ENCODE measurements around the gene AK9. TPM values are rescaled to one million over a fixed set of nuclear protein-coding genes. Genes with fewer than 3 reads are reported as not detected.

Gene AK9
- total and polyA plus RNA-seq, 5 donors from 2014 or later: 4.3 to 8.2 (median 6.9) TPM

DNA sequence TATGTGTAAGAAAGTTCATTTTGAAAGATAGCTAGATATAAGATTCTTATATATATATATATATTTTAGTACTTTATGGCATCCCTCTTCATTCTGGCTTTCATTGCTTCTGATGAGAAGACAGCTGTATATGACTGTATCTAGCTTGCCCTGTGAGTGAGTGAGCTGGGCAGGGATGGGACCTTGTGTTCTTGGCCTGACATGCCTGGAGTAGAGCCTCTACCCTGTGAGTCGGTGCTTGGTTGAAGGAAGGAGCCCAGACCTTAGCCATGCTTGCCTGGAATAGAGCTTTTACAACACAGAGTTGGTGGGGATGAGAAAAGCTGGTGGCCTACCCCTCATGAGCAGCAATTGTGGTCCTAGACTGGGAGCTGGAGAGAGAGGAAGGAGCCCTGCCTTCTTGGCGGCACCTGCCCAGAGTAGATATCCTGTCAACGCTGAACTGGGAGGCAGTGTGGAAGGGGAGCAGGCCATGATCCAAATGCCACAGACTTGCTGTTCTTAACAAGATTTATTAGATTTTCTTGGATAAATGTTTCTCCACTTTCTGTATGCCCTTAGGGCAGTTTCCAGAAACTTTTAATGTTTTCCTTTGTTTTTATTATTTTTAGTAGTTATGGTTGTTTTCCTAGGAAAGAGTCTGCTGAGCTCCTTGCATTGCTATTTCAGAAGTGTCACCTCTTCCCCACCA lies 31.7 kb upstream of the AK9 start:
- Histone ChIP-seq H3K4me1 (ENCODE audit: control insufficient read depth, insufficient read depth, low read length, poor library complexity, severe bottlenecking) (no peaks in the 10 kb centered on the region), H3K27ac (ENCODE audit: insufficient read depth, low read length, poor library complexity, severe bottlenecking) (no peak overlapping the region), H3K9me3 (ENCODE audit: control insufficient read depth in 2 of 2, low read length in 2 of 2) (no peaks in the 10 kb centered on the region), H3K4me3 (ENCODE audit: low read depth, low read length) (no peak overlapping the region), H3K36me3 (ENCODE audit: control insufficient read depth, insufficient read depth, low read length) (peaks cover 14% of the 10 kb centered on the region), H3K27me3 (ENCODE audit: control insufficient read depth, insufficient read depth, low read length) (no peaks in the 10 kb centered on the region)
- peaks cover 0 to 2% (median 0%) of the 10 kb centered on the region in 4 donors for H3K4me1 Mint-ChIP-seq
- H3K4me3 Mint-ChIP-seq: no peak overlapping the region
- no peaks in the 10 kb centered on the region for H3K27me3 Mint-ChIP-seq
- H3K27ac Mint-ChIP-seq: no peak overlapping the region
- DNase-seq: no peak
- peaks cover 0 to 3% (median 0%) of the 10 kb centered on the region in 7 donors for H3K9me3 Mint-ChIP-seq
- no peak for ATAC-seq (ENCODE audit: low read depth in 2 of 2)
- H3K36me3 Mint-ChIP-seq: peaks cover 54% of the 10 kb centered on the region

DNA sequence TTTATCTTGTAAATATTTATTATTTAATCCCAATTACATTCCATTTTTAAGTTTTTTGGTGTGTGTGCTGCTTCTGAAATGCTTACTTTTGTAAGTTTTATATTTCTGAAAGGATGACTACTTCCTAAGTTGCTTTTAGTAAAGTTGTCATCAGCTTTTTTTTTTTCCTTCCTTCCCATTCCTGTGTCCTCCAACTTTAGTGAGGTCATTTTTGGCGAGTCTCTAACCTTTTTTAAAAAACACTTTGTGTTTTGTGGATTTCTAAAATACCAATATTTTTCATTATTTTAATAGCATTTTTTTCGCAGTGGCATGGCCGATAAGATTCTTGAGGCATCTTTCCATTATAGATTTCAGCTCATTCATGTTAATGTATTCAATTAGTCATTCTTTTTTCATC lies 31.0 kb upstream of the AK9 start:
- Mint-ChIP-seq H3K9me3 (peaks cover 0 to 3% (median 0%) of the 10 kb centered on the region in 7 donors), H3K4me1 (peaks cover 0 to 2% (median 0%) of the 10 kb centered on the region in 4 donors), H3K4me3 (no peak overlapping the region), H3K27me3 (no peaks in the 10 kb centered on the region), H3K36me3 (peaks cover 50% of the 10 kb centered on the region), H3K27ac (no peak overlapping the region)
- Histone ChIP-seq H3K4me3 (ENCODE audit: low read depth, low read length) (no peak overlapping the region), H3K4me1 (ENCODE audit: control insufficient read depth, insufficient read depth, low read length, poor library complexity, severe bottlenecking) (no peaks in the 10 kb centered on the region), H3K27ac (ENCODE audit: insufficient read depth, low read length, poor library complexity, severe bottlenecking) (no peak overlapping the region), H3K9me3 (ENCODE audit: control insufficient read depth in 2 of 2, low read length in 2 of 2) (no peaks in the 10 kb centered on the region), H3K27me3 (ENCODE audit: control insufficient read depth, insufficient read depth, low read length) (no peaks in the 10 kb centered on the region), H3K36me3 (ENCODE audit: control insufficient read depth, insufficient read depth, low read length) (peaks cover 14% of the 10 kb centered on the region)
- ATAC-seq (ENCODE audit: low read depth in 2 of 2) (no peak), DNase-seq (no peak)

DNA sequence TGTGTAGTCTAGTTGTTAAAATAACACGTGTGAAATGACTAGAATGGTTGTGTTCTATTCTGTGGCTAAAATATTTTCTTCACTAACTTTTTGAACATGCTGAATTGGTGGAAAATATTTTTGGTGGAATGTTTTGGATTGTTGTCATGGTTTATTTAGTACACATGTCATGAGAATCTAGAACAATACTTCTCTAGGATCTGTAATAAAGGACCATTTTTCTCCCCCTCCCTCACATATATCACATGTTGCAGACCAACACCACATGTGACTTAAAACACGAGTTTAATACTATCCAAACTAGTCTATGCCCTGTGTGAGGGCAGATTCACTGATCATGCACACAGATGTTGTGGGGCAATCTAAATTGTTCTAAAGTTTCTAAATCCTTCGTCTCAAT lies 29.3 kb upstream of the AK9 start:
- ATAC-seq (ENCODE audit: low read depth in 2 of 2): no peak
- Histone ChIP-seq H3K36me3 (ENCODE audit: control insufficient read depth, insufficient read depth, low read length) (peaks cover 24% of the 10 kb centered on the region), H3K4me3 (ENCODE audit: low read depth, low read length) (no peak overlapping the region), H3K4me1 (ENCODE audit: control insufficient read depth, insufficient read depth, low read length, poor library complexity, severe bottlenecking) (no peaks in the 10 kb centered on the region), H3K9me3 (ENCODE audit: control insufficient read depth in 2 of 2, low read length in 2 of 2) (no peaks in the 10 kb centered on the region), H3K27ac (ENCODE audit: insufficient read depth, low read length, poor library complexity, severe bottlenecking) (no peak overlapping the region), H3K27me3 (ENCODE audit: control insufficient read depth, insufficient read depth, low read length) (no peaks in the 10 kb centered on the region)
- Mint-ChIP-seq H3K36me3 (peaks cover 33% of the 10 kb centered on the region), H3K9me3 (peaks cover 0 to 3% (median 0%) of the 10 kb centered on the region in 7 donors), H3K4me1 (no peaks in the 10 kb centered on the region), H3K27ac (no peak overlapping the region), H3K4me3 (no peak overlapping the region), H3K27me3 (no peaks in the 10 kb centered on the region)
- no peak for DNase-seq

DNA sequence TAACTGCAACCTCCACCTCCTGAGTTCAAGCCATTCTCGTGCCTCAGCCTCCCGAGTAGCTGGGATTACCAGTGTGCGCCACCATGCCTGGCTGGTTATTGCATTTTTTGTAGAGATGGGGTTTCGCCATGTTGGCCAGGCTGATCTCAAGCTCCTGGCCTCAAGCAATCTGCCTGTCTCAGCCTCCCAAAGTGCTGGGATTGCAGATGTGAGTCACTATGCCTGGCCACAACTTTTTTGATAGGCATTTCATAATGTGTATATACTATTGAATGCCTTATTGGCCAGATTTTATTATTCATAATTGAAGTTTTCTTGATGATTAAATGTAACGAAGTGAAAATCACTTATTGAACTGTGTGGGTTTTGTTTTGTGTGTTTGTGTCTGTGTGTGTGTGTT lies 28.0 kb upstream of the AK9 start:
- H3K9me3 ChIP-seq (ENCODE audit: control insufficient read depth in 2 of 2, low read length in 2 of 2): no peaks in the 10 kb centered on the region
- no peaks in the 10 kb centered on the region for H3K27me3 ChIP-seq (ENCODE audit: control insufficient read depth, insufficient read depth, low read length)
- ATAC-seq (ENCODE audit: low read depth in 2 of 2): no peak
- Mint-ChIP-seq H3K9me3 (no peaks in the 10 kb centered on the region), H3K4me1 (peaks cover 0 to 4% (median 0%) of the 10 kb centered on the region in 4 donors), H3K27ac (no peak overlapping the region), H3K36me3 (peaks cover 22% of the 10 kb centered on the region), H3K4me3 (no peak overlapping the region), H3K27me3 (no peaks in the 10 kb centered on the region)
- H3K27ac ChIP-seq (ENCODE audit: insufficient read depth, low read length, poor library complexity, severe bottlenecking): no peak overlapping the region
- H3K4me1 ChIP-seq (ENCODE audit: control insufficient read depth, insufficient read depth, low read length, poor library complexity, severe bottlenecking): no peaks in the 10 kb centered on the region
- H3K4me3 ChIP-seq (ENCODE audit: low read depth, low read length): no peak overlapping the region
- no peak for DNase-seq
- H3K36me3 ChIP-seq (ENCODE audit: control insufficient read depth, insufficient read depth, low read length): peaks cover 27% of the 10 kb centered on the region

DNA sequence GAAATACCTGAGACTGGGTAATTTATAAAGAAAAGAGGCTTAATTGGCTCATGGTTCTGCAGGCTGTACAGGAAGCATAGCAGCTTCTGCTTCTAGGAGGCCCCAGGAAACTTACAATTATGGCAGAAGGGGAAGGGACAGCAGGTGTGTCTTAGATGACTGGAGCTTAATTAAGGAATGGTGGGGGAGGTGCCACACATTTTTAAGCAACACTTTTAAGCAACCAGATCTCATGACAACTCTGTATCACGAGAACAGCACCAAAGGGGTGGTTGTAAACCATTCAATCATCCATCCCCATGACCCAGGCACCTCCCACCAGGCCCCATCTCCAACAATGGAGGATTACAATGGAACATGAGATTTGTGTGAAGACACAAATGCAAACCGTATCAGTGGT lies 27.0 kb upstream of the AK9 start:
- no peak for DNase-seq

DNA sequence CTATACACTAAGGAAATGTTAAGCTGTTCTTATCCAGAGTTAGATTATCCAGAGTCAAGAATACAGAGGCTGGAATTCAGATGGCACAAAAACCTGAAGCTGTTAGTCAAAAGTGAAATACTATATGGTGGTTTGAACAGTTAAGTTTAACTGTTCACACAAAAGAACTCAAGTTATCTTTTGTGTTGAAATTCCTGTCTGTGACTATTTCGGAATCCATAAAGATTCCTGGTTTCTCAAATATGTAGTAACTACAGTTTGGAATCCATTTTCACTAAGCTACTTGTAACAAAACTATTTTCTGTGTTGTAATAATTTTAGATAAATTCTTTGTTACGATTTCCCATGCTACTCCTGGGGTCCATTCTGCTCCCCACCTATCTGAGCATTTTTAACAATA lies 24.6 kb upstream of the AK9 start:
- Mint-ChIP-seq H3K4me1 (peaks cover 0 to 20% (median 0%) of the 10 kb centered on the region in 4 donors), H3K4me3 (no peak overlapping the region), H3K36me3 (peaks cover 3% of the 10 kb centered on the region), H3K27ac (no peak overlapping the region), H3K9me3 (peaks cover 0 to under 1% (median 0%) of the 10 kb centered on the region in 7 donors), H3K27me3 (no peaks in the 10 kb centered on the region)
- Histone ChIP-seq H3K27ac (ENCODE audit: insufficient read depth, low read length, poor library complexity, severe bottlenecking) (no peak overlapping the region), H3K9me3 (ENCODE audit: control insufficient read depth in 2 of 2, low read length in 2 of 2) (no peaks in the 10 kb centered on the region), H3K4me3 (ENCODE audit: low read depth, low read length) (no peak overlapping the region), H3K4me1 (ENCODE audit: control insufficient read depth, insufficient read depth, low read length, poor library complexity, severe bottlenecking) (no peaks in the 10 kb centered on the region), H3K27me3 (ENCODE audit: control insufficient read depth, insufficient read depth, low read length) (no peaks in the 10 kb centered on the region), H3K36me3 (ENCODE audit: control insufficient read depth, insufficient read depth, low read length) (peaks cover 19% of the 10 kb centered on the region)
- DNase-seq: no peak
- no peak for ATAC-seq (ENCODE audit: low read depth in 2 of 2)

More for the DNA sequence above, 27.0 kb upstream of the AK9 start:
- peaks cover 0 to 7% (median 0%) of the 10 kb centered on the region in 4 donors for H3K4me1 Mint-ChIP-seq
- H3K9me3 Mint-ChIP-seq: no peaks in the 10 kb centered on the region
- ATAC-seq (ENCODE audit: low read depth in 2 of 2): no peak
- H3K36me3 Mint-ChIP-seq: peaks cover 14% of the 10 kb centered on the region
- no peak overlapping the region for H3K4me3 ChIP-seq (ENCODE audit: low read depth, low read length)
- no peaks in the 10 kb centered on the region for H3K27me3 ChIP-seq (ENCODE audit: control insufficient read depth, insufficient read depth, low read length)
- H3K36me3 ChIP-seq (ENCODE audit: control insufficient read depth, insufficient read depth, low read length): peaks cover 19% of the 10 kb centered on the region
- no peak overlapping the region for H3K4me3 Mint-ChIP-seq
- no peaks in the 10 kb centered on the region for H3K27me3 Mint-ChIP-seq
- H3K4me1 ChIP-seq (ENCODE audit: control insufficient read depth, insufficient read depth, low read length, poor library complexity, severe bottlenecking): no peaks in the 10 kb centered on the region
- H3K27ac Mint-ChIP-seq: no peak overlapping the region
- no peaks in the 10 kb centered on the region for H3K9me3 ChIP-seq (ENCODE audit: control insufficient read depth in 2 of 2, low read length in 2 of 2)
- no peak overlapping the region for H3K27ac ChIP-seq (ENCODE audit: insufficient read depth, low read length, poor library complexity, severe bottlenecking)

DNA sequence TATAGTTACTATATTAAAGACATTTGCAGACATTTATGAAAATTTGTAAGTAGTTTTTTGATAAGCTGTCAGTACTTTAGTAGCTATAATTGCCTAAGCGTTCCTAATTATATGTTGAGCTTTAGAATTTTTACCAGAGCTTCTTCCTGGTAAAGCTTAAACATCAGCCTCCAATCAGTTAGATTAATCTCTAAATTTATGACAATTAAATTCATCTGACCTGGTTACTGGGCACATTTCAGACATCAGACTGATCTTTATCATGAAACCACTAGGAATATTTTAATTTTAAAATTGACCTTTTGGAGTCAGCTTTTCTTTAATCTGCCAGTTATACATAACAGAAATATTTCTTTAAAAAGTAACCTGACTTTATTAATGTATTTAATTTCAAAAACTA lies 23.6 kb upstream of the AK9 start:
- ATAC-seq (ENCODE audit: low read depth in 2 of 2) (no peak), DNase-seq (no peak)
- no peak overlapping the region for H3K4me3 ChIP-seq (ENCODE audit: low read depth, low read length)
- no peaks in the 10 kb centered on the region for H3K9me3 ChIP-seq (ENCODE audit: control insufficient read depth in 2 of 2, low read length in 2 of 2)
- no peak overlapping the region for H3K27ac ChIP-seq (ENCODE audit: insufficient read depth, low read length, poor library complexity, severe bottlenecking)
- Mint-ChIP-seq H3K36me3 (peaks cover 3% of the 10 kb centered on the region), H3K4me3 (no peak overlapping the region), H3K27me3 (no peaks in the 10 kb centered on the region), H3K4me1 (peaks cover 0 to 22% (median under 1%) of the 10 kb centered on the region in 4 donors), H3K9me3 (peaks cover 0 to 3% (median 0%) of the 10 kb centered on the region in 7 donors), H3K27ac (no peak overlapping the region)
- H3K4me1 ChIP-seq (ENCODE audit: control insufficient read depth, insufficient read depth, low read length, poor library complexity, severe bottlenecking): no peaks in the 10 kb centered on the region
- peaks cover 19% of the 10 kb centered on the region for H3K36me3 ChIP-seq (ENCODE audit: control insufficient read depth, insufficient read depth, low read length)
- H3K27me3 ChIP-seq (ENCODE audit: control insufficient read depth, insufficient read depth, low read length): no peaks in the 10 kb centered on the region

DNA sequence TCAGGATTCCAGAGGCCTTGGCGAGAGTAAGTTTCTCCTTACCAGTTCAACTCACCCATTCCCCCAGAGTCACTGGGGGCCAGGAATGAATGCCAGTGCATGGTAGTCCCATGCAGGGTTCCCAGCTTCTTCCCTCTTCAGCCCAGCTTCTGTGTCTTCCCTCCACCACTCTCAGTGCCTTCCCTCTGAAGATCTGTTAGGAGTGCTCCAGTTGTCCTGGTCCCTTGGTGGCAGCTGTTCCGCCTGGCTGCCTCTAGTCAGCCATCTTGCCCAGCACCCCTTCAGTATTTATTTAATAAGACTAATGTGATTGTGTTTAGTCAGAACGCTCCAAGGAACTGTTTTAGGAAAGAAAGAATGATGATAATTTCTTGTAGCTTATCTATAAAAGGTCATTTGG lies 23.2 kb upstream of the AK9 start:
- Histone ChIP-seq H3K9me3 (ENCODE audit: control insufficient read depth in 2 of 2, low read length in 2 of 2) (no peaks in the 10 kb centered on the region), H3K27me3 (ENCODE audit: control insufficient read depth, insufficient read depth, low read length) (no peaks in the 10 kb centered on the region), H3K4me3 (ENCODE audit: low read depth, low read length) (no peak overlapping the region), H3K4me1 (ENCODE audit: control insufficient read depth, insufficient read depth, low read length, poor library complexity, severe bottlenecking) (no peaks in the 10 kb centered on the region), H3K36me3 (ENCODE audit: control insufficient read depth, insufficient read depth, low read length) (peaks cover 16% of the 10 kb centered on the region), H3K27ac (ENCODE audit: insufficient read depth, low read length, poor library complexity, severe bottlenecking) (no peak overlapping the region)
- ATAC-seq (ENCODE audit: low read depth in 2 of 2) (no peak), DNase-seq (no peak)
- peaks cover 0 to 24% (median 1%) of the 10 kb centered on the region in 4 donors for H3K4me1 Mint-ChIP-seq
- peaks cover 3% of the 10 kb centered on the region for H3K36me3 Mint-ChIP-seq
- no peak overlapping the region for H3K27ac Mint-ChIP-seq
- H3K27me3 Mint-ChIP-seq: no peaks in the 10 kb centered on the region
- peaks cover 0 to 3% (median 0%) of the 10 kb centered on the region in 7 donors for H3K9me3 Mint-ChIP-seq
- H3K4me3 Mint-ChIP-seq: no peak overlapping the region

Data from CD4-positive, CD25-positive, alpha-beta regulatory T cell (primary cell).